SU-DHL-6 (cell line): ENCODE data around the gene GYPA.

Source experiments
- CTCF ChIP-seq: fragments of 200-600 bp; sonication (generic); IDR thresholded peaks from one replicate; pipeline ENCODE4 v1.5.1; 2017; ENCODE audit warnings: antibody characterized with exemption, mild to moderate bottlenecking, low read length, moderate library complexity; ENCODE audit not compliant: insufficient read depth, poor library complexity, severe bottlenecking
- EZH2phosphoT487 ChIP-seq: fragments of 200-600 bp; sonication (generic), shearing (Covaris generic); conservative IDR thresholded peaks from 2 replicates; pipeline ENCODE4 v1.6.1; 2018; ENCODE audit warnings: mild to moderate bottlenecking, antibody characterized with exemption, low read length, moderate library complexity, mixed read lengths

GRCh38 chr4:144115519-144115918, 25.0 kb downstream of the GYPA start:
- TF ChIP-seq CTCF: no peak
- TF ChIP-seq EZH2phosphoT487: no peak
